HCT116 (cell line): ENCODE data around the gene SLC17A1.

Experiments
- CTCF ChIP-seq, 3 experiments: fragments of 200-600 bp in 1 of 3; sonication (generic) in 1 of 3; IDR thresholded peaks in 2 of 3; conservative IDR thresholded peaks in 1 of 3; 2 replicates each; pipeline ENCODE4 v1.5.1; 2012 to 2017; ENCODE audit warnings: low read depth in 2 of 3, low read length in 2 of 3, antibody characterized with exemption in 1 of 3, borderline replicate concordance in 1 of 3, control low read depth in 1 of 3, mild to moderate bottlenecking in 1 of 3, mixed read lengths in 1 of 3, mixed run types in 1 of 3, moderate library complexity in 1 of 3; ENCODE audit not compliant: insufficient read depth in 1 of 3
- POLR2A ChIP-seq: IDR thresholded peaks from 2 replicates; pipeline ENCODE4 v1.7.0; 2011; ENCODE audit warnings: borderline replicate concordance; ENCODE audit not compliant: insufficient read depth, insufficient read length; ENCODE audit errors: extremely low read depth
- ZNF274 ChIP-seq: fragments of 200-500 bp; sonication (Bioruptor generic); IDR thresholded peaks from 2 replicates; pipeline ENCODE4 v1.6.1; 2014; ENCODE audit warnings: mild to moderate bottlenecking, low read depth, low read length, inconsistent platforms

- TF ChIP-seq CTCF (IDR thresholded peaks at IDR 0.05 in 2 of 3, conservative IDR thresholded peaks at IDR 0.05 in 1 of 3; ENCODE audit: borderline replicate concordance in 1 of 3, insufficient read depth in 1 of 3, low read depth in 2 of 3, low read length in 2 of 3) (no peak), POLR2A (no peak), ZNF274 (no peak)
Observed at GRCh38 chr6:25834950-25835349, 3.1 kb upstream of the SLC17A1 start.
